Thyroid gland (tissue), 4 donors: ENCODE data around the gene SH3BP4. TPM values are rescaled to one million over a fixed set of nuclear protein-coding genes. Genes with fewer than 3 reads are reported as not detected.

Experiments
- DNase-seq, 2 donors: peaks; one replicate each; pipeline ENCODE4 v3.0.0-alpha.2; 2019
- H3K27ac ChIP-seq, 3 donors: fragments of 200-600 bp; sonication (generic); 1 replicate in 2 of 3; 2 replicates in 1 of 3; pipeline ENCODE4 v1.5.1; 2016 to 2019; ENCODE audit warnings: mild to moderate bottlenecking in 1 of 3, moderate library complexity in 1 of 3
- H3K27me3 ChIP-seq: fragments of 200-600 bp; sonication (generic); one replicate; pipeline ENCODE4 v1.5.1; 2019
- H3K36me3 ChIP-seq, 2 donors: fragments of 200-600 bp; sonication (generic); one replicate each; pipeline ENCODE4 v1.5.1; 2016 to 2019
- H3K4me1 ChIP-seq, 2 donors: fragments of 200-600 bp; sonication (generic); one replicate each; pipeline ENCODE4 v1.5.1; 2017 to 2019
- H3K4me3 ChIP-seq, 3 donors: fragments of 200-600 bp; sonication (generic); replicated peaks in 1 of 3; 1 replicate in 2 of 3; 2 replicates in 1 of 3; pipeline ENCODE4 v1.5.1; 2016; ENCODE audit warnings: mild to moderate bottlenecking in 1 of 3
- H3K9me3 ChIP-seq: fragments of 200-600 bp; sonication (generic); one replicate; pipeline ENCODE4 v1.5.1; 2017
- POLR2A ChIP-seq, 2 donors: fragments of 450-650 bp; IDR thresholded peaks; one replicate each; pipeline ENCODE4 v1.6.1; 2017; ENCODE audit warnings: antibody characterized with exemption in 2 of 2, mild to moderate bottlenecking in 2 of 2, moderate library complexity in 1 of 2
- WGBS, 2 donors: methylation state at CpG; one replicate each; pipeline ENCODE4 v1.1.5; 2017; 5-methylcytosine and 5-hydroxymethylcytosine counted together
- intact Hi-C: fragments of 100-400 bp; cut with DNase I; formaldehyde crosslinking; loops from one replicate; pipeline ENCODE4 v1.15.1; 2023
- total RNA-seq, 4 donors: library from RNA; depleted of rRNA; stranded (reverse); fragments of >200 nt; gene quantifications; one replicate each; pipeline ENCODE4 v1.2.3, GENCODE V29; 2016
- TF ChIP-seq, protein P1 (sequence below), 6 experiments: fragments of 200-600 bp in 3 of 6; fragments of 450-650 bp in 3 of 6; sonication (generic) in 3 of 6; IDR thresholded peaks; one replicate each; pipeline ENCODE4 v1.5.1; 2016 to 2019; ENCODE audit warnings: antibody characterized with exemption in 6 of 6, mild to moderate bottlenecking in 2 of 6, inconsistent platforms in 1 of 6, moderate library complexity in 1 of 6

SH3BP4 gene
- 10 to 100 TPM; 36.9 to 64.6 (median 47.9) TPM for total RNA-seq

- Histone ChIP-seq H3K9me3 (no peaks in the 10 kb centered on the region), H3K4me3 (peak within 1 kb of the TSS; percentile 84 to 95 (median 85)), H3K36me3 (no peaks in the 10 kb centered on the region), H3K4me1 (peaks cover 24 to 46% of the 10 kb centered on the region in 2 donors), H3K27ac (peak within 1 kb of the TSS; percentile 70 to 91 (median 84)), H3K27me3 (no peaks in the 10 kb centered on the region)
- TF ChIP-seq, protein P1, sequence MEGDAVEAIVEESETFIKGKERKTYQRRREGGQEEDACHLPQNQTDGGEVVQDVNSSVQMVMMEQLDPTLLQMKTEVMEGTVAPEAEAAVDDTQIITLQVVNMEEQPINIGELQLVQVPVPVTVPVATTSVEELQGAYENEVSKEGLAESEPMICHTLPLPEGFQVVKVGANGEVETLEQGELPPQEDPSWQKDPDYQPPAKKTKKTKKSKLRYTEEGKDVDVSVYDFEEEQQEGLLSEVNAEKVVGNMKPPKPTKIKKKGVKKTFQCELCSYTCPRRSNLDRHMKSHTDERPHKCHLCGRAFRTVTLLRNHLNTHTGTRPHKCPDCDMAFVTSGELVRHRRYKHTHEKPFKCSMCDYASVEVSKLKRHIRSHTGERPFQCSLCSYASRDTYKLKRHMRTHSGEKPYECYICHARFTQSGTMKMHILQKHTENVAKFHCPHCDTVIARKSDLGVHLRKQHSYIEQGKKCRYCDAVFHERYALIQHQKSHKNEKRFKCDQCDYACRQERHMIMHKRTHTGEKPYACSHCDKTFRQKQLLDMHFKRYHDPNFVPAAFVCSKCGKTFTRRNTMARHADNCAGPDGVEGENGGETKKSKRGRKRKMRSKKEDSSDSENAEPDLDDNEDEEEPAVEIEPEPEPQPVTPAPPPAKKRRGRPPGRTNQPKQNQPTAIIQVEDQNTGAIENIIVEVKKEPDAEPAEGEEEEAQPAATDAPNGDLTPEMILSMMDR (IDR thresholded peaks at IDR 0.05): no peak
- peak; percentile 44 to 76 for TF ChIP-seq POLR2A (IDR thresholded peaks at IDR 0.05)
- peak; percentile 88 to 89 for DNase-seq
- 0% methylated on average over 1 of the region's 88 CpGs; no CpG with 5 or more reads in 1 of the 2 donors for WGBS, 2 donors
- intact Hi-C loops: no loop called here
Observed at GRCh38 chr2:234951664-234952269, at the start of gene SH3BP4. Gene SH3BP4 (plus strand): TSS chr2:234952017. CDS start chr2:235035003, 82,986 bp downstream.

GRCh38 chr2:234904785-234905184 is 47.0 kb upstream of the SH3BP4 start:
- TF ChIP-seq, protein P1 (IDR thresholded peaks at IDR 0.05): no peak
- no peak for TF ChIP-seq POLR2A (IDR thresholded peaks at IDR 0.05)
- H3K9me3 ChIP-seq: no peaks in the 10 kb centered on the region
- no peak overlapping the region for H3K27ac ChIP-seq
- DNase-seq: no peak
- intact Hi-C loops: no loop called here
- no peaks in the 10 kb centered on the region for H3K36me3 ChIP-seq
- no peaks in the 10 kb centered on the region for H3K27me3 ChIP-seq
- no peak overlapping the region for H3K4me3 ChIP-seq
- H3K4me1 ChIP-seq: no peaks in the 10 kb centered on the region
- WGBS, 2 donors: 88 to 100% methylated on average over 2 of the region's 2 CpGs

DNA sequence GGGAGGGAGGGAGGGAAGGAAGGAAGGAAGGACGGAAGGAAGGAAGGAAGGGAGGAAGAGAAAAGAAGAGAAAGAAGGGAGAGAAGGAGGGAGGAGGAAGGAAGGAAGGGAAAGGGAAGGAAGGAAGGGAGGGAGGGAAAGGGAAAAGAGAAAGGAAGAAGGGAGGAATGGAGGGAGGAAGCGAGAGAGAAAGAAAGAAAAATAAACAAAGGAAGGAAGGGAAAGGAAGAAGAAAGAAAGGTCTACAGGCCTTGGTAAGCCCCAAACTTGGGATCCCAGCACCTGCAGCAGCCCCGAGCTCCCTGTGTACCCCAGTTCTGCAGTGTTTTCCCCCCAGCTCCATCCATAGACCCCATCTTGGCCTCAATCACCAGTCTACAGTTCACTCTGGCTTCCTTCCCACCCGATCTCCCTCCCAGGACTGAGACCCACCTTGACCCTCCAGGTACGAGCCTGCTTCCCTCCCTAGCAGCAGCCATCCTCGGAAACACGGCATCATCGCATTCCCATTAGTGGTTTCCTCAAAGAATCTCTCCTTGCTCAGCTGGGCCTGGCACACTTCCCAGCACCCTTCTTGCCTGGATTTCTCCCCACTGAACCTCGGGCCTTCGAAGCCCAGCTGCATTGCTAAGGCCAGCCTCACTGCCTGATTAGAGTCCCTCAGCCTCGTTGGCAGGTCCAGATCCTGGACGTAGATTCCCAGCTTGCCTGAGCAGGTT is 46.1 kb upstream of the SH3BP4 start:
- Histone ChIP-seq H3K36me3 (no peaks in the 10 kb centered on the region), H3K27ac (no peak overlapping the region), H3K27me3 (no peaks in the 10 kb centered on the region), H3K4me1 (no peaks in the 10 kb centered on the region), H3K9me3 (no peaks in the 10 kb centered on the region), H3K4me3 (no peak overlapping the region)
- DNase-seq: no peak
- WGBS, 2 donors: 78 to 84% methylated on average over 12 of the region's 12 CpGs
- intact Hi-C loops: no loop called here
- no peak for TF ChIP-seq POLR2A (IDR thresholded peaks at IDR 0.05)
- TF ChIP-seq, protein P1 (IDR thresholded peaks at IDR 0.05): no peak

GRCh38 chr2:234910186-234910679 is 41.6 kb upstream of the SH3BP4 start:
- H3K9me3 ChIP-seq: no peaks in the 10 kb centered on the region
- DNase-seq: no peak
- H3K27me3 ChIP-seq: no peaks in the 10 kb centered on the region
- intact Hi-C loops: no loop called here
- no peaks in the 10 kb centered on the region for H3K36me3 ChIP-seq
- TF ChIP-seq, protein P1 (IDR thresholded peaks at IDR 0.05): no peak
- TF ChIP-seq POLR2A (IDR thresholded peaks at IDR 0.05): no peak
- H3K27ac ChIP-seq: no peak overlapping the region
- WGBS, 2 donors: 73 to 81% methylated on average over 3 of the region's 3 CpGs
- no peak overlapping the region for H3K4me3 ChIP-seq
- H3K4me1 ChIP-seq: no peaks in the 10 kb centered on the region

DNA sequence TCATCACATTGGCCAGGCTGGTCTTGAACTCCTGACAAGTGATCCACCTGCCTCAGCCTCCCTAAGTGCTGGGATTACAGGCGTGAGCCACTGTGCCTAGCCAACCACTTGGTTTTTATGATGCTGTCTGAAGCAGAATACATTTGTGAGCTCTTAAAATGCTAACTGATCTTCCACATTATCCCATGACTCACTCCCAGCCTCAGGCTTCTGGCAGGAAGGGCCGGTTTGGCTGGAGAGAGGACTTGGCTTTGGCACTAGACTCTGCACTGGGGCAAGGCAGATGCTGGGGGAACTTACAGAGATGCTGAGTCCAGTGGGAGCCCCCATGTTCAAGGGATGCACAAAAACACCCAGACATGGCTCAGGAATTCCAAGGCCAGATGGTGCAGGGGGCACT is 40.5 kb upstream of the SH3BP4 start:
- H3K27ac ChIP-seq: no peak overlapping the region
- no peaks in the 10 kb centered on the region for H3K27me3 ChIP-seq
- no peak overlapping the region for H3K4me3 ChIP-seq
- H3K36me3 ChIP-seq: no peaks in the 10 kb centered on the region
- WGBS, 2 donors: 81 to 97% methylated on average over 2 of the region's 2 CpGs
- DNase-seq: no peak
- no peaks in the 10 kb centered on the region for H3K9me3 ChIP-seq
- intact Hi-C loops: no loop called here
- no peak for TF ChIP-seq POLR2A (IDR thresholded peaks at IDR 0.05)
- TF ChIP-seq, protein P1 (IDR thresholded peaks at IDR 0.05): no peak
- no peaks in the 10 kb centered on the region for H3K4me1 ChIP-seq
